A673 (cell line): Measurements from ENCODE around the gene CDC73. TPM values are rescaled to one million over a fixed set of nuclear protein-coding genes. Genes with fewer than 3 reads are reported as not detected.

Experiments used
- BruUV-seq: library from RNA; stranded (reverse); fragments of 400-500 nt; replicated peaks from 2 replicates; lab custom pipeline; 2021; lab: Mats Ljungman, UMichigan
- CTCF ChIA-PET: fragments of 300-600 bp; sonication (Branson Sonifier 250); formaldehyde crosslinking; loops from one replicate; lab custom pipeline; 2022; ENCODE audit warnings: antibody characterized with exemption; lab: Charles Lee
- POLR2A ChIA-PET: fragments of 300-600 bp; sonication (Branson Sonifier 250); formaldehyde crosslinking; loops from one replicate; lab custom pipeline; 2022; ENCODE audit warnings: antibody characterized with exemption; ENCODE audit not compliant: low non-redundant PET; lab: Charles Lee
- DNase-seq: peaks from one replicate; pipeline ENCODE4 v3.0.0-alpha.2; 2015; ENCODE audit warnings: low spot score
- H3K27ac ChIP-seq: fragments of 200-600 bp; sonication (generic); 2 replicates; pipeline ENCODE4 v1.5.1; 2016; ENCODE audit warnings: mixed run types, low read depth, mild to moderate bottlenecking, mixed read lengths, antibody characterized with exemption, low read length; ENCODE audit not compliant: poor library complexity, severe bottlenecking
- H3K27me3 ChIP-seq: fragments of 200-600 bp; sonication (generic); replicated peaks from 2 replicates; pipeline ENCODE4 v1.6.1; 2017; ENCODE audit warnings: mixed run types, low read depth, mild to moderate bottlenecking, mixed read lengths, antibody characterized with exemption, low read length; ENCODE audit not compliant: insufficient read depth, poor library complexity
- H3K36me3 ChIP-seq: fragments of 200-600 bp; sonication (generic); 2 replicates; pipeline ENCODE4 v1.6.1; 2016; ENCODE audit warnings: mixed run types, mild to moderate bottlenecking, mixed read lengths, antibody characterized with exemption, low read length; ENCODE audit not compliant: insufficient read depth, poor library complexity, severe bottlenecking
- H3K4me1 ChIP-seq: fragments of 200-600 bp; sonication (generic); 2 replicates; pipeline ENCODE4 v1.6.1; 2017; ENCODE audit warnings: mixed run types, mild to moderate bottlenecking, mixed read lengths, antibody characterized with exemption, low read length; ENCODE audit not compliant: insufficient read depth, poor library complexity, severe bottlenecking
- H3K4me3 ChIP-seq: fragments of 200-600 bp; sonication (generic); 2 replicates; pipeline ENCODE4 v1.5.1; 2016; ENCODE audit warnings: low read depth, mixed run types, mild to moderate bottlenecking, mixed read lengths, low read length; ENCODE audit not compliant: poor library complexity, severe bottlenecking
- H3K9me3 ChIP-seq: fragments of 200-600 bp; sonication (generic); 2 replicates; pipeline ENCODE4 v1.6.1; 2016; ENCODE audit warnings: mixed run types, low read depth, mild to moderate bottlenecking, mixed read lengths, antibody characterized with exemption, low read length; ENCODE audit not compliant: poor library complexity, severe bottlenecking
- EZH2 ChIP-seq: fragments of 200-600 bp; sonication (generic); IDR thresholded peaks from 2 replicates; pipeline ENCODE4 v1.6.1; 2017; ENCODE audit warnings: borderline replicate concordance, low read depth, mild to moderate bottlenecking, mixed read lengths, antibody characterized with exemption, low read length; ENCODE audit not compliant: poor library complexity, severe bottlenecking
- intact Hi-C: fragments of 100-400 bp; cut with micrococcal nuclease; formaldehyde crosslinking; loops from one replicate; pipeline ENCODE4 v1.10.0; 2022; ENCODE audit not compliant: unreplicated experiment
- microRNA-seq: library from miRNA; unstranded; fragments of <30 nt; microRNA quantifications from one replicate; pipeline ENCODE4 v1.2.0, GENCODE V29; 2021
- total RNA-seq: library from RNA; stranded (reverse); gene quantifications from 2 replicates; pipeline ENCODE4 v1.2.3, GENCODE V29; 2021
- TF ChIP-seq, protein P1 (sequence below): fragments of 300-800, 200-600 bp; sonication (generic); conservative IDR thresholded peaks from 2 replicates; pipeline ENCODE4 v1.5.1; 2017; ENCODE audit warnings: low read depth, mild to moderate bottlenecking, antibody characterized with exemption, low read length, moderate library complexity, mixed read lengths

The CDC73 gene
- total RNA-seq, 1 experiment from 2014 or later, result 71.0 TPM

- POLR2A ChIA-PET, result no interaction called here
- CTCF ChIA-PET, result no interaction called here
- Histone ChIP-seq H3K36me3 (no peaks in the 10 kb centered on the region), H3K27ac (no peak overlapping the region), H3K4me1 (no peaks in the 10 kb centered on the region), H3K27me3 (no peaks in the 10 kb centered on the region), H3K4me3 (no peak overlapping the region), H3K9me3 (no peaks in the 10 kb centered on the region)
- TF ChIP-seq, protein P1, sequence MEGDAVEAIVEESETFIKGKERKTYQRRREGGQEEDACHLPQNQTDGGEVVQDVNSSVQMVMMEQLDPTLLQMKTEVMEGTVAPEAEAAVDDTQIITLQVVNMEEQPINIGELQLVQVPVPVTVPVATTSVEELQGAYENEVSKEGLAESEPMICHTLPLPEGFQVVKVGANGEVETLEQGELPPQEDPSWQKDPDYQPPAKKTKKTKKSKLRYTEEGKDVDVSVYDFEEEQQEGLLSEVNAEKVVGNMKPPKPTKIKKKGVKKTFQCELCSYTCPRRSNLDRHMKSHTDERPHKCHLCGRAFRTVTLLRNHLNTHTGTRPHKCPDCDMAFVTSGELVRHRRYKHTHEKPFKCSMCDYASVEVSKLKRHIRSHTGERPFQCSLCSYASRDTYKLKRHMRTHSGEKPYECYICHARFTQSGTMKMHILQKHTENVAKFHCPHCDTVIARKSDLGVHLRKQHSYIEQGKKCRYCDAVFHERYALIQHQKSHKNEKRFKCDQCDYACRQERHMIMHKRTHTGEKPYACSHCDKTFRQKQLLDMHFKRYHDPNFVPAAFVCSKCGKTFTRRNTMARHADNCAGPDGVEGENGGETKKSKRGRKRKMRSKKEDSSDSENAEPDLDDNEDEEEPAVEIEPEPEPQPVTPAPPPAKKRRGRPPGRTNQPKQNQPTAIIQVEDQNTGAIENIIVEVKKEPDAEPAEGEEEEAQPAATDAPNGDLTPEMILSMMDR, result no peak
- TF ChIP-seq EZH2, result no peak
- intact Hi-C loops, result no loop called here
- no TSS peak for BruUV-seq
- no peak for DNase-seq
Measured at GRCh38 chr1:193299038-193299437, 177.2 kb downstream of the CDC73 start.

DNA sequence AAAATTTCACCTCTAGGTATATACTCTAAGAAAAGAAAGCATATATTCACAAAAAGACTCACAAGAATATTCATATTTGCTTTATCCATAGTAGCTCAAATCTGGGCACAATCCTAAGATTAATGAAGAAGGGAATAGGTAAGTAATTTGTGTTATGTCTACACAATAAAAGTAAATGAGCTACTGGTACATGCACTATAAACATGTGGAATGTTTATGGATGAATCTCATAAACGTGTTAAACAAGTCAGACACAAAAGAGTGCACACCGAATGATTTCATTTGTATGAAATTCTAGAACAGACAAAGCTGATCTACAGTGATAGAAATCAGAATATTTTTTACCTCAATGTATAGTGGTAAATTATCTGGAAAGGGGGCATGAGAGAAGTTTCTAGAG, 179.9 kb downstream of the CDC73 start:
- no peak overlapping the region for H3K27ac ChIP-seq
- ChIA-PET CTCF (no interaction called here), POLR2A (no interaction called here)
- TF ChIP-seq, protein P1, result no peak
- TF ChIP-seq EZH2, result no peak
- H3K4me3 ChIP-seq, result no peak overlapping the region
- H3K9me3 ChIP-seq, result no peaks in the 10 kb centered on the region
- no peaks in the 10 kb centered on the region for H3K27me3 ChIP-seq
- H3K36me3 ChIP-seq, result no peaks in the 10 kb centered on the region
- H3K4me1 ChIP-seq, result no peaks in the 10 kb centered on the region
- no TSS peak for BruUV-seq
- intact Hi-C loops, result no loop called here
- no peak for DNase-seq

GRCh38 chr1:193303849-193304248, 182.0 kb downstream of the CDC73 start:
- intact Hi-C loops, result no loop called here
- no TSS peak for BruUV-seq
- Histone ChIP-seq H3K36me3 (no peaks in the 10 kb centered on the region), H3K4me1 (no peaks in the 10 kb centered on the region), H3K27me3 (no peaks in the 10 kb centered on the region), H3K9me3 (no peaks in the 10 kb centered on the region), H3K27ac (no peak overlapping the region), H3K4me3 (no peak overlapping the region)
- TF ChIP-seq, protein P1, result no peak
- TF ChIP-seq EZH2, result no peak
- ChIA-PET POLR2A (no interaction called here), CTCF (no interaction called here)
- DNase-seq, result no peak

Small RNAs within 50 kb of the gene (microRNA-seq; reads per million reads assigned to microRNA genes)
- gene MIR1278, result not detected

Other genes with a start within 250 kb of the CDC73 start
- 93.9 and 100 TPM in 2 replicates for gene UCHL5, start 62.7 kb upstream of the CDC73 start, total RNA-seq
- gene RO60, start 62.4 kb upstream of the CDC73 start, total RNA-seq, result 93.5 and 97.6 TPM in 2 replicates
- 31.9 and 35.7 TPM in 2 replicates for gene GLRX2, start 16.6 kb upstream of the CDC73 start, total RNA-seq
- gene B3GALT2, start 64.6 kb downstream of the CDC73 start, total RNA-seq, result 0.24 and 0.39 TPM in 2 replicates